Fibroblast of lung (primary cell): ENCODE results near the gene HIVEP3. TPM values are rescaled to one million over a fixed set of nuclear protein-coding genes. Genes with fewer than 3 reads are reported as not detected.

Experiments used
- DNase-seq, 2 donors: peaks; one replicate each; pipeline versions ENCODE4 v3.0.0 to v3.0.0-alpha.2; 2010; ENCODE audit warnings: low read depth in 2 of 2
- H2AFZ ChIP-seq: 2 replicates; pipeline ENCODE4 v1.5.1; 2012; ENCODE audit warnings: low read length, control low read depth, inconsistent platforms
- H3K27ac ChIP-seq: 2 replicates; pipeline ENCODE4 v1.5.1; 2011; ENCODE audit warnings: low read length, control low read depth; ENCODE audit not compliant: insufficient read depth
- H3K27me3 ChIP-seq: 2 replicates; pipeline ENCODE4 v1.5.1; 2011; ENCODE audit warnings: mild to moderate bottlenecking, low read length; ENCODE audit not compliant: control insufficient read depth, insufficient read depth
- H3K36me3 ChIP-seq: 2 replicates; pipeline ENCODE4 v1.5.1; 2011; ENCODE audit warnings: low read length; ENCODE audit not compliant: control insufficient read depth, insufficient read depth
- H3K4me1 ChIP-seq: 2 replicates; pipeline ENCODE4 v1.5.1; 2011; ENCODE audit warnings: low read length; ENCODE audit not compliant: control insufficient read depth, insufficient read depth; ENCODE audit errors: extremely low read depth
- H3K4me2 ChIP-seq: 2 replicates; pipeline ENCODE4 v1.5.1; 2011; ENCODE audit warnings: low read length, control low read depth; ENCODE audit not compliant: insufficient read depth; ENCODE audit errors: extremely low read depth
- H3K4me3 ChIP-seq, 4 experiments: fragments of 200-600 bp in 1 of 4; sonication (generic) in 1 of 4; replicated peaks in 1 of 4; 2 replicates each; pipeline ENCODE4 v1.5.1; 2011 to 2016; ENCODE audit warnings: low read length in 4 of 4, low read depth in 3 of 4, mild to moderate bottlenecking in 3 of 4, control low read depth in 2 of 4, inconsistent platforms in 1 of 4, mixed read lengths in 1 of 4; ENCODE audit not compliant: insufficient read depth in 1 of 4; ENCODE audit errors: control extremely low read depth in 1 of 4
- H3K79me2 ChIP-seq: 2 replicates; pipeline ENCODE4 v1.5.1; 2012; ENCODE audit warnings: mild to moderate bottlenecking, low read length, inconsistent platforms; ENCODE audit not compliant: control insufficient read depth, insufficient read depth
- H3K9ac ChIP-seq: 2 replicates; pipeline ENCODE4 v1.5.1; 2011; ENCODE audit warnings: mild to moderate bottlenecking, low read length, control low read depth; ENCODE audit not compliant: insufficient read depth
- H3K9me3 ChIP-seq: 2 replicates; pipeline ENCODE4 v1.5.1; 2012; ENCODE audit warnings: low read depth, low read length; ENCODE audit not compliant: control insufficient read depth, insufficient read depth
- H4K20me1 ChIP-seq: 2 replicates; pipeline ENCODE4 v1.5.1; 2011; ENCODE audit warnings: low read length; ENCODE audit not compliant: control insufficient read depth, insufficient read depth; ENCODE audit errors: extremely low read depth
- CTCF ChIP-seq, 2 donors: IDR thresholded peaks in 1 of 2; conservative IDR thresholded peaks in 1 of 2; 1 replicate in 1 of 2; 2 replicates in 1 of 2; pipeline ENCODE4 v1.5.1; 2011 to 2012; ENCODE audit warnings: low read length in 2 of 2, control low read depth in 1 of 2, inconsistent platforms in 1 of 2, low read depth in 1 of 2, mild to moderate bottlenecking in 1 of 2
- EZH2 ChIP-seq: IDR thresholded peaks from 2 replicates; pipeline ENCODE4 v1.5.1; 2012; ENCODE audit warnings: low read length, control low read depth, mild to moderate bottlenecking; ENCODE audit errors: missing control alignments
- polyA plus RNA-seq, 2 donors: library from polyadenylated mRNA; depleted of rRNA in 1 of 2; stranded (reverse) in 1 of 2; unstranded in 1 of 2; fragments of >200 nt; gene quantifications; 2 replicates each; pipeline ENCODE4 v1.2.1, GENCODE V29; 2011 to 2012; ENCODE audit warnings: missing spikeins in 1 of 2
- total RNA-seq: library from RNA; depleted of rRNA; stranded (reverse); fragments of >200 nt; gene quantifications from 2 replicates; pipeline ENCODE4 v1.2.1, GENCODE V29; 2014

The HIVEP3 gene
- total and polyA plus RNA-seq, 2 donors (not counting 1 experiment from before 2014, with no cell fraction given) = 0.83 to 3.2 TPM

DNA sequence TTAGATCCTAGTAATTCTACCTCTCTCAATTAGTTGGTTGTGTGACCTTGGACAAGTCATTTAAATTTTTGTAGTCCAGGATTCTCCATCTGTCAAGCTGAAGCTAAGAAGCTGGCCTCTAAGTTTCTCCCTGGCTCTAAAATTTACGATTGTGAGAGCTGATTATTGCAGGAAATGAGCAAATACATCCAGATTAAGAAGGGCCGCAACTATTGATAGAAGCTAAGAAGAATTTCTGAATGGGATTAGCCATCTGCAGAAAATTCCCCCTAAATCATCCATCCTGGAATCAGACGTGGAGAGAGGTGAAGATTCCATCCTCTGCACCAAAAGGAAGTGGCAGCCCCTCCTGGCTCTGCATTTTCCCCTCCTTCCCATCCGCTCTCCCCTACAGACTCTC is 55.0 kb downstream of the HIVEP3 start:
- Histone ChIP-seq H3K27ac (no peak overlapping the region), H3K4me2 (no peak overlapping the region), H3K4me3 (no peak overlapping the region), H3K9me3 (no peaks in the 10 kb centered on the region), H3K36me3 (no peaks in the 10 kb centered on the region), H3K79me2 (no peaks in the 10 kb centered on the region), H3K9ac (no peak overlapping the region), H3K4me1 (peaks cover 7% of the 10 kb centered on the region), H3K27me3 (no peaks in the 10 kb centered on the region), H4K20me1 (no peaks in the 10 kb centered on the region), H2AFZ (no peak overlapping the region)
- no peak for DNase-seq
- TF ChIP-seq CTCF (conservative IDR thresholded peaks at IDR 0.05 in 1 of 2, IDR thresholded peaks at IDR 0.05 in 1 of 2; ENCODE audit: low read depth in 1 of 2, low read length in 2 of 2) (no peak), EZH2 (no peak)

DNA sequence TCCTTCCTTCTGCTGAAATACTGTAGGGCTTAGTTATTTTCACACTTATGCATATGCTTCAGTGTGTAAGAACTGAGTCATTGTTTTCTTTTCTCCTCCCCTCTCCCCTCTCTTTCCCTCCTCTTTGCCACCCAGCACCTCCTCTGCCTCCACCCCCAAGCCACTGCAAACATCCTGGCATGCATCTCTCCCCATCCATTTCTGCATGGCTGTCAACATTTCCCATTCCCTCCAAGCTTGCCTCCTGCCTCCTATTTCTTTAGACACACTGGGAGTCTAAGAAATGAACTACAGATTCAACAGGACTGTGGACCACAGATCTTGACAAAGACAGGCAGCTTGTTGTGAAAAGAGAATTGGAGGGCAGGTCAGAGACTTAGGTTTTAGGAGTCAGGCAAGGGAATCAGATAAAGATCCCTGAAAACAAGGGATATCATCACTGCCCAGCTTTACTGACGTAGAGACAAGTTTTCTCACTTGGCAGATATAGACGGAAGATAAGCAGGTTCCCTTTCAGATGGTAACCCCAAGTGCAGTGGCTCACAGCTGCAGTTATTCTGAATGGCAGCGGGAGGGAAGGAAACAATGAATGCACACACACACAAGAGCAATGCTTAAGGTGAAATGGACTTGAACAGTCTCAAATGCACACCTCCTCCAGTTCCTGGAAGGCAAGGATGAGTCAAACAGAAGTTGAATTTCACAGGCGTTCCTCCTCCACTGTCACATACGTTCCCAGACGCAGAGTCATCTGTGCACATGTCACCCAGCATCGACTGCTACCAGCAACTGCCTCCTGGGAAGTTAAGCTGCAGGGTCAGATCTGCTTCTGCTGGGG is 56.1 kb downstream of the HIVEP3 start:
- no peak overlapping the region for H3K4me3 ChIP-seq
- DNase-seq = peak; percentile 70 to 99
- no peaks in the 10 kb centered on the region for H4K20me1 ChIP-seq
- H3K27me3 ChIP-seq = no peaks in the 10 kb centered on the region
- H2AFZ ChIP-seq = no peak overlapping the region
- no peaks in the 10 kb centered on the region for H3K9me3 ChIP-seq
- peaks cover 7% of the 10 kb centered on the region for H3K4me1 ChIP-seq
- H3K4me2 ChIP-seq = no peak overlapping the region
- TF ChIP-seq EZH2 (no peak), CTCF (conservative IDR thresholded peaks at IDR 0.05 in 1 of 2, IDR thresholded peaks at IDR 0.05 in 1 of 2; ENCODE audit: low read depth in 1 of 2, low read length in 2 of 2) (no peak)
- no peak overlapping the region for H3K27ac ChIP-seq
- no peak overlapping the region for H3K9ac ChIP-seq
- no peaks in the 10 kb centered on the region for H3K79me2 ChIP-seq
- no peaks in the 10 kb centered on the region for H3K36me3 ChIP-seq

- TF ChIP-seq EZH2 (no peak), CTCF (conservative IDR thresholded peaks at IDR 0.05 in 1 of 2, IDR thresholded peaks at IDR 0.05 in 1 of 2; ENCODE audit: low read depth in 1 of 2, low read length in 2 of 2) (no peak)
- Histone ChIP-seq H3K27ac (no peak overlapping the region), H2AFZ (no peak overlapping the region), H4K20me1 (no peaks in the 10 kb centered on the region), H3K27me3 (no peaks in the 10 kb centered on the region), H3K36me3 (no peaks in the 10 kb centered on the region), H3K4me3 (no peak overlapping the region), H3K4me1 (peaks cover 7% of the 10 kb centered on the region), H3K4me2 (no peak overlapping the region), H3K9ac (no peak overlapping the region), H3K79me2 (no peaks in the 10 kb centered on the region), H3K9me3 (no peaks in the 10 kb centered on the region)
- DNase-seq = peak in 1 of 2 donors; percentile 60
Observed at GRCh38 chr1:41861535-41862383, 57.0 kb downstream of the HIVEP3 start.
